Neural progenitor cell (in vitro differentiated cells): ENCODE data around the gene ZHX3. TPM values are rescaled to one million over a fixed set of nuclear protein-coding genes. Genes with fewer than 3 reads are reported as not detected.

Experiments used
- DNase-seq: peaks from one replicate; pipeline ENCODE4 v3.0.0-alpha.2; 2016; ENCODE audit warnings: low spot score
- H2AFZ ChIP-seq: fragments of 200-600 bp; sonication (generic); replicated peaks from 2 replicates; pipeline ENCODE4 v1.6.1; 2016; ENCODE audit warnings: antibody characterized with exemption
- H3F3A ChIP-seq: fragments of 200-600 bp; sonication (generic); 2 replicates; pipeline ENCODE4 v1.6.1; 2016; ENCODE audit warnings: antibody characterized with exemption, low read depth
- H3K27ac ChIP-seq: fragments of 200-600 bp; sonication (generic); 2 replicates; pipeline ENCODE4 v1.5.1; 2016; ENCODE audit warnings: mild to moderate bottlenecking
- H3K27me3 ChIP-seq: fragments of 200-600 bp; sonication (generic); 2 replicates; pipeline ENCODE4 v1.6.1; 2016; ENCODE audit warnings: mild to moderate bottlenecking, moderate library complexity
- H3K36me3 ChIP-seq: fragments of 200-600 bp; sonication (generic); 2 replicates; pipeline ENCODE4 v1.5.1; 2016
- H3K4me1 ChIP-seq: fragments of 200-600 bp; sonication (generic); 2 replicates; pipeline ENCODE4 v1.6.1; 2016; ENCODE audit warnings: mixed run types
- H3K4me2 ChIP-seq: fragments of 200-600 bp; sonication (generic); 2 replicates; pipeline ENCODE4 v1.6.1; 2016
- H3K4me3 ChIP-seq: fragments of 200-600 bp; sonication (generic); 2 replicates; pipeline ENCODE4 v1.5.1; 2016
- H3K79me2 ChIP-seq: fragments of 200-600 bp; sonication (generic); 2 replicates; pipeline ENCODE4 v1.6.1; 2016; ENCODE audit warnings: low read depth
- H3K9ac ChIP-seq: fragments of 200-600 bp; sonication (generic); 2 replicates; pipeline ENCODE4 v1.6.1; 2016
- H3K9me3 ChIP-seq: fragments of 200-600 bp; sonication (generic); 2 replicates; pipeline ENCODE4 v1.5.1; 2016; ENCODE audit warnings: low read depth
- H4K20me1 ChIP-seq: fragments of 200-600 bp; sonication (generic); 2 replicates; pipeline ENCODE4 v1.6.1; 2016; ENCODE audit warnings: low read depth
- H3K27ac Mint-ChIP-seq: 3 replicates; pipeline ENCODE4 v1.8.0; 2021; ENCODE audit warnings: mixed read lengths
- H3K27me3 Mint-ChIP-seq: 2 replicates; pipeline ENCODE4 v1.8.0; 2022; ENCODE audit warnings: low read depth, mild to moderate bottlenecking, inconsistent platforms, moderate library complexity, mixed read lengths; ENCODE audit not compliant: insufficient read depth
- H3K36me3 Mint-ChIP-seq: 3 replicates; pipeline ENCODE4 v1.8.0; 2021; ENCODE audit warnings: mixed read lengths
- H3K4me1 Mint-ChIP-seq: 3 replicates; pipeline ENCODE4 v1.8.0; 2021; ENCODE audit warnings: mixed read lengths
- H3K4me3 Mint-ChIP-seq: 3 replicates; pipeline ENCODE4 v1.8.0; 2021; ENCODE audit warnings: mild to moderate bottlenecking, moderate library complexity, mixed read lengths
- H3K9me3 Mint-ChIP-seq: 3 replicates; pipeline ENCODE4 v1.8.0; 2020; ENCODE audit warnings: mixed read lengths
- EZH2 ChIP-seq: fragments of 200-600 bp; sonication (generic); IDR thresholded peaks from 2 replicates; pipeline ENCODE4 v1.6.1; 2017; ENCODE audit warnings: antibody characterized with exemption, mild to moderate bottlenecking, moderate library complexity
- EZH2phosphoT487 ChIP-seq: fragments of 200-600 bp; sonication (generic); IDR thresholded peaks from 2 replicates; pipeline ENCODE4 v1.6.1; 2017; ENCODE audit warnings: antibody characterized with exemption
- total RNA-seq: library from RNA; depleted of rRNA; stranded (reverse); fragments of >200 nt; gene quantifications from 2 replicates; pipeline ENCODE4 v1.2.3, GENCODE V29; 2015; ENCODE audit warnings: low replicate concordance
- TF ChIP-seq, protein P1 (sequence below): fragments of 200-600 bp; sonication (generic); IDR thresholded peaks from 2 replicates; pipeline ENCODE4 v1.5.1; 2017; ENCODE audit warnings: antibody characterized with exemption, mild to moderate bottlenecking

ZHX3 gene
- total RNA-seq, 1 donor from 2014 or later, result 6.8 TPM

DNA sequence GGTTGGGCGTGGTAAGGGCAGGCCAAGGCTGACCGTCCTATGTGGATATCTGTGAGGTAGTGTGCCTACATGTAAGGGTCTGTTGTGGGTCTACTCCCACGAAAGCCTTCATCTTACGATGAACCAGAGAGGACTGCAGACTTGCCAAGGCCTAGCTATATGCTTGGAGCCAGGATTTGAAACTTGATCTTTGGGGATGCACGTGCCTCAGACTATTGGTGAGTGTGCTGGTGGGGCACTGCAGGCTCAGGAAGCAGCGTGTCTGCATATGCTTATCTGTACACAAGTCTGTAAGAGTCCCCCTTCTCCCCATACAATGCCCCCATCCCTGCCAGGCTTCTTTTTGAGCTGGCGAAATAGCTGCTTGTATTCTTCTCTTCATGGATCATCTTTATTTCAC is 162.3 kb downstream of the ZHX3 start:
- Histone ChIP-seq H4K20me1 (peaks cover 100% of the 10 kb centered on the region), H3K4me1 (no peaks in the 10 kb centered on the region), H2AFZ (no peak overlapping the region), H3K79me2 (peaks cover 98% of the 10 kb centered on the region), H3F3A (no peaks in the 10 kb centered on the region), H3K27ac (no peak overlapping the region), H3K4me2 (no peak overlapping the region), H3K4me3 (no peak overlapping the region), H3K9me3 (no peaks in the 10 kb centered on the region), H3K36me3 (no peaks in the 10 kb centered on the region), H3K9ac (no peak overlapping the region), H3K27me3 (no peaks in the 10 kb centered on the region)
- H3K4me3 Mint-ChIP-seq, result no peak overlapping the region
- no peak overlapping the region for H3K27ac Mint-ChIP-seq
- H3K9me3 Mint-ChIP-seq, result no peaks in the 10 kb centered on the region
- H3K36me3 Mint-ChIP-seq, result peaks cover 18% of the 10 kb centered on the region
- DNase-seq, result no peak
- peaks cover 8% of the 10 kb centered on the region for H3K27me3 Mint-ChIP-seq
- peaks cover 29% of the 10 kb centered on the region for H3K4me1 Mint-ChIP-seq
- TF ChIP-seq, protein P1, sequence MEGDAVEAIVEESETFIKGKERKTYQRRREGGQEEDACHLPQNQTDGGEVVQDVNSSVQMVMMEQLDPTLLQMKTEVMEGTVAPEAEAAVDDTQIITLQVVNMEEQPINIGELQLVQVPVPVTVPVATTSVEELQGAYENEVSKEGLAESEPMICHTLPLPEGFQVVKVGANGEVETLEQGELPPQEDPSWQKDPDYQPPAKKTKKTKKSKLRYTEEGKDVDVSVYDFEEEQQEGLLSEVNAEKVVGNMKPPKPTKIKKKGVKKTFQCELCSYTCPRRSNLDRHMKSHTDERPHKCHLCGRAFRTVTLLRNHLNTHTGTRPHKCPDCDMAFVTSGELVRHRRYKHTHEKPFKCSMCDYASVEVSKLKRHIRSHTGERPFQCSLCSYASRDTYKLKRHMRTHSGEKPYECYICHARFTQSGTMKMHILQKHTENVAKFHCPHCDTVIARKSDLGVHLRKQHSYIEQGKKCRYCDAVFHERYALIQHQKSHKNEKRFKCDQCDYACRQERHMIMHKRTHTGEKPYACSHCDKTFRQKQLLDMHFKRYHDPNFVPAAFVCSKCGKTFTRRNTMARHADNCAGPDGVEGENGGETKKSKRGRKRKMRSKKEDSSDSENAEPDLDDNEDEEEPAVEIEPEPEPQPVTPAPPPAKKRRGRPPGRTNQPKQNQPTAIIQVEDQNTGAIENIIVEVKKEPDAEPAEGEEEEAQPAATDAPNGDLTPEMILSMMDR, result no peak
- no peak for TF ChIP-seq EZH2
- TF ChIP-seq EZH2phosphoT487, result no peak

DNA sequence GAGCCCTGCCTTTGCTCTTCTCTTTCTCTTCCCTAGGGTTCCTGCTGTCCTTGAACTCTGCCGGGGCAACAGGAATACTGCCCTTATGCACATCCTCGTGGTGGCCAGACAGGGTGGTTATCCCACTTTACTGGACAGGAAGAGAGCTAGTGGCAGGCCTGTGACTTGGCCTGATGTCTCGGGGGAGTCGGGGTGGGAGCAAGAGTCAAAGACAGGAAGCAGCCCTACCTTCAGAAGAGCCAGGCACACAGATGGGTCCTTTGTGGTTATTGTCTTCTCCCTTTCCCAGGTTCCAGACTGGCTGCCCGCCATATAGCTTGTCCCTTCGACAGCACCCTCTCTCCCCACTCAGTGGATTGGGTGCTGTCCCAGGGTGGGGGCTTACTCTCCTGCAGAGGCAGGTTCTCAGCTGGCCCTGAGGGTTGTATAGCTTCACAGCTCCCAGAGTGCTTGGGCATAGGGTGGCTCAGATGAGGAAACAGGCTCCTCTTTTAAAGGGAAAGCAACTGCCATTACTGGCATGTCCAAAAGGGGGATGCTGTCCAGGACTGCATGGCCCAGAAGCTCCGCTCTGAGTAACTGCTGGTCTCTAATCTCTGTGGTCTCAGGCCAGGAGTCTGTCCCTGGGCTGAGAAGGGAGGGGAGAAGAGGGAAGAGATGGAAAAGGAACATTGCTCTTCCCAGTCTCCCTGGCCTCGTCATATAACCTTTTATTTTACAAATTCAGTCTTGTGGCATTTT is 162.9 kb downstream of the ZHX3 start:
- Histone ChIP-seq H3K9me3 (no peaks in the 10 kb centered on the region), H3K27me3 (no peaks in the 10 kb centered on the region), H3K27ac (no peak overlapping the region), H2AFZ (no peak overlapping the region), H3K4me1 (no peaks in the 10 kb centered on the region), H4K20me1 (peaks cover 100% of the 10 kb centered on the region), H3K9ac (peak overlapping the region; percentile 37), H3K4me2 (no peak overlapping the region), H3K36me3 (no peaks in the 10 kb centered on the region), H3K79me2 (peaks cover 100% of the 10 kb centered on the region), H3K4me3 (no peak overlapping the region), H3F3A (no peaks in the 10 kb centered on the region)
- peaks cover 29% of the 10 kb centered on the region for H3K4me1 Mint-ChIP-seq
- H3K4me3 Mint-ChIP-seq, result no peak overlapping the region
- H3K27me3 Mint-ChIP-seq, result peaks cover 8% of the 10 kb centered on the region
- DNase-seq, result no peak
- no peak overlapping the region for H3K27ac Mint-ChIP-seq
- H3K9me3 Mint-ChIP-seq, result no peaks in the 10 kb centered on the region
- no peak for TF ChIP-seq EZH2
- TF ChIP-seq, protein P1, result no peak
- H3K36me3 Mint-ChIP-seq, result peaks cover 14% of the 10 kb centered on the region

DNA sequence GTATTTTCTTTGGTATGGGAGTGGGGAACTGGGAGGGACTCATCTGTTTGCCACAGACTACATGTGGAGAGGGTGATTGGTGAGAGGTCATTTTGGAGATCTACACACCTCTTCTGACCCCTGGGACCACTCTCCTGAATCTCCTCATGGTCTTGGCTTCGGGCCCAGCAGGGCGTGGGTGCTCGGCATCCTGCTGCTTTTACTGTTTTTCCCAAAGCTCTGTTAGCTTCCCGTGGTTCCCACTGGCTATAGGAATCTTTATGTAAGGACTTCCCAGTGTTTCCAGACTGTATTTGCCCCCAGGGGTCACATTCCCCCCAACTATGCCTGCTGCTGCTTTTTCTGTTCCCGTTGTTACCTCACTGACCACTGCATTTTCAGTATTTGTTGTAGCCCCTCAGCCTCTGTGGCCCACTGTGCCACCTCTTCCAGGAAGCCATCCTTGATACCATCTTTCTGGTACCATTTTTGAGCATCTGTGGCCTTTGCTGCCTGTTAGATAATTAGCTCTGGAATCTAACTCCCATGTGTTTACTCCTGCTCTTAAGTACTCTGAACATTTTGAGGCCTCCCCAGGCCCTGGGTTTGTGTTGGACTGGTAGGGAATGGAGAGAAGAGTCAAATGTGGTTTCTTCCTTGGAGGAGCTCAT is 165.3 kb downstream of the ZHX3 start:
- H3K4me1 Mint-ChIP-seq, result peaks cover 26% of the 10 kb centered on the region
- peak overlapping the region; percentile 30 for H3K4me3 Mint-ChIP-seq
- Histone ChIP-seq H3K9ac (no peak overlapping the region), H3F3A (no peaks in the 10 kb centered on the region), H3K36me3 (no peaks in the 10 kb centered on the region), H3K9me3 (no peaks in the 10 kb centered on the region), H3K4me2 (no peak overlapping the region), H3K27ac (no peak overlapping the region), H4K20me1 (peaks cover 100% of the 10 kb centered on the region), H3K4me3 (no peak overlapping the region), H3K27me3 (no peaks in the 10 kb centered on the region), H3K79me2 (peaks cover 100% of the 10 kb centered on the region), H2AFZ (no peak overlapping the region), H3K4me1 (no peaks in the 10 kb centered on the region)
- peaks cover 18% of the 10 kb centered on the region for H3K36me3 Mint-ChIP-seq
- no peak for DNase-seq
- TF ChIP-seq EZH2phosphoT487 (no peak), EZH2 (no peak)
- TF ChIP-seq, protein P1, result no peak
- no peaks in the 10 kb centered on the region for H3K9me3 Mint-ChIP-seq
- H3K27ac Mint-ChIP-seq, result no peak overlapping the region
- peaks cover 8% of the 10 kb centered on the region for H3K27me3 Mint-ChIP-seq
